Stimulated activated naive CD8-positive, alpha-beta T cell treated with anti-CD3 and anti-CD28 coated beads, Interleukin-15, Interleukin-2, amounts not matched to agents 100 ng/mL and 50 ng/mL, for 24 hours (primary cell): Measurements from ENCODE around the gene ZFY.

Source experiments
- H3K27ac Mint-ChIP-seq: one replicate; pipeline ENCODE4 v1.8.0; 2021; ENCODE audit warnings: mild to moderate bottlenecking, mixed read lengths
- H3K27me3 Mint-ChIP-seq: one replicate; pipeline ENCODE4 v1.8.0; 2021; ENCODE audit warnings: mixed read lengths
- H3K36me3 Mint-ChIP-seq: one replicate; pipeline ENCODE4 v1.8.0; 2021; ENCODE audit warnings: low read depth, mixed read lengths
- H3K4me1 Mint-ChIP-seq: one replicate; pipeline ENCODE4 v1.8.0; 2021; ENCODE audit warnings: low read depth, mixed read lengths
- H3K4me3 Mint-ChIP-seq: one replicate; pipeline ENCODE4 v1.8.0; 2021; ENCODE audit warnings: mild to moderate bottlenecking, mixed read lengths
- H3K9me3 Mint-ChIP-seq: one replicate; pipeline ENCODE4 v1.8.0; 2021; ENCODE audit warnings: mixed read lengths

The ZFY gene

DNA sequence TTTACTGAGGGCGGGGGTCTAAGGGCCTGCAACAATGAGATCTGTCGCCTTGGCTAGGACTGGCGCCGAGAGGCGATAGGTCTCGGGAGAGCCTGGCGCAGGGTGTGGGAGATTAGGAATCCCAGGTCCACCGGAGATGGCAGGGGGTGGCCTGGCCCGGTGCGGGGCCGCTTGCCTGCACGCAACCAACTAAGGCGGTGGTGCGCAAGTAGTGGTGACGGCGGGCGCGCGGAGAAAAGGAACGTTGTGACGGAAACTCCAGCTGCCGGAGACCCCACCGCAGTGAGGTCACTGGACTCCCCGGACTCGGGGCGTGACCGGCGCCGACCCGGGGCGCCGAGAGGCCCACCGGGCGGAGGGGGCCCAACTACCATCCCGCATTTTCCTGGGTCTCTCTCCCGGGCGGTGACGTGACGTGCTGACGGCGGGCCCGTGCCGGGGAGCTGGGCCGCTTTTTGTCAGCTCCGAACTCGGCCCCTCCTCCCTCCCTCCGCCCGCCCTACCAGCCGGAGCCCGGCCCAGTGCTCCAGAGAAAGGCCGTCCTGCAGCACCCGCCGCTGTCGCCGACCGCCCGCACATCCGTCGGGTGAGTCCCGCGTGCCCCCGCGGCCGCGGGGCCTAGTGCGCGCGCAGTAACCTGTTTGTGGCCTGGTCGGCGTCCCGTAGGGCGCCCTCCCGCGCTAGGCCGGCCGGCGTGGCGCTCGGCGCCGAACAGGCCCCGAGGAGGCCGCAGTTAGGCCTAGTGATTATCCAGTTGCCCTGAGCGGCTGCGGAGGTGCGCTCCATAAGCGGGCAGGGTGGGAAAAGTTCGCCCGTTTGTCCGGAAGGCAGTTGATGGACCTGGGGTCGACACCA, at the start of gene ZFY:
Gene ZFY, plus strand, starts transcription at position 521 of the 855 bp plus-strand sequence. CDS start 18,556 bp downstream, outside the sequence.
- peak within 1 kb of the TSS; percentile 89 for H3K4me3 Mint-ChIP-seq
- no peaks in the 10 kb centered on the region for H3K9me3 Mint-ChIP-seq
- H3K4me1 Mint-ChIP-seq: peaks cover 41% of the 10 kb centered on the region
- H3K27me3 Mint-ChIP-seq: no peaks in the 10 kb centered on the region
- H3K36me3 Mint-ChIP-seq: peaks cover 20% of the 10 kb centered on the region
- H3K27ac Mint-ChIP-seq: peak within 1 kb of the TSS; percentile 97

DNA sequence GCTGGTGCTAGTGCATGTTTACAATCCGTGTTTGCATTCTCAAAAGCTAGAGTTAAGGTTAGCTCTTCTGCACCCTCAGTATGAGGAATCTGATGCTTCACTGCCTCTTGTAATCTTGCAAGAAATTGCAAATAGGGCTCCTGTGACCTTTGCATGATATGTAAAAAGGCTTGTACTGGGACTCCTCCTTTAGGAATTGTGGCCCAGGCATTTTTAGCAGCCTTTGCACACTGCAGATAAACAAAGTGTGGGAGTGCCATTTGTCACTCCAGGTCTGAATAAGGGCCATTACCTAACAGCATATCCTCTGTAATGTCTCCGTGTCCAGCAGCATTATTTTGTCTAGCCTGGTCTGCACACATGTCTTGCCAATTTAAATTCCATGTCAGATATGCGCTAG, 49.3 kb upstream of the ZFY start:
- Mint-ChIP-seq H3K9me3 (no peaks in the 10 kb centered on the region), H3K27ac (no peak overlapping the region), H3K27me3 (no peaks in the 10 kb centered on the region), H3K36me3 (no peaks in the 10 kb centered on the region), H3K4me3 (no peak overlapping the region), H3K4me1 (peaks cover 16% of the 10 kb centered on the region)

- peak overlapping the region; percentile 93 for H3K27ac Mint-ChIP-seq
- H3K36me3 Mint-ChIP-seq: no peaks in the 10 kb centered on the region
- H3K9me3 Mint-ChIP-seq: no peaks in the 10 kb centered on the region
- peaks cover 16% of the 10 kb centered on the region for H3K4me1 Mint-ChIP-seq
- H3K4me3 Mint-ChIP-seq: peak overlapping the region; percentile 56
- H3K27me3 Mint-ChIP-seq: no peaks in the 10 kb centered on the region
Measured at GRCh38 chrY:2887386-2887785, 47.8 kb upstream of the ZFY start.

DNA sequence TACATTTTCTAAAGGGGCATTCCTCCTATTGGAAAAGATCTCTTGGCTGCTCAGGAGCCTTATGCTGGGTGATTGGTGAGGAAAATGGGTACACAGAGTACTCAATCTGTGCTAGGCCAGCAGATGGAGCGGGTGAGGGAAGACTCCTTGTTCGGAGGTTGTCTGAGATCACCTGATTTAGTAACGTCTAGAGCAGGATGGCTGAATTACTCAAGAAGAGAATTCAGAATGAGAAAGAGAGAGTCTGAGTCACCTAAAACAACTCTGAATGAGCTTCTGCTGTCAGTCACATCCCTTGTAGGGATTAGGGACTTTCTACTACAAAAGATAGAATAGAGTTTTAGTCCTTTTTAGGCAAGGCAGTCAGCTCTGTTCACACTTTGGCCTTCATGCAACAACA, 47.2 kb upstream of the ZFY start:
- Mint-ChIP-seq H3K9me3 (no peaks in the 10 kb centered on the region), H3K36me3 (no peaks in the 10 kb centered on the region), H3K27me3 (no peaks in the 10 kb centered on the region), H3K27ac (peak overlapping the region; percentile 93), H3K4me1 (peaks cover 16% of the 10 kb centered on the region), H3K4me3 (peak overlapping the region; percentile 56)

DNA sequence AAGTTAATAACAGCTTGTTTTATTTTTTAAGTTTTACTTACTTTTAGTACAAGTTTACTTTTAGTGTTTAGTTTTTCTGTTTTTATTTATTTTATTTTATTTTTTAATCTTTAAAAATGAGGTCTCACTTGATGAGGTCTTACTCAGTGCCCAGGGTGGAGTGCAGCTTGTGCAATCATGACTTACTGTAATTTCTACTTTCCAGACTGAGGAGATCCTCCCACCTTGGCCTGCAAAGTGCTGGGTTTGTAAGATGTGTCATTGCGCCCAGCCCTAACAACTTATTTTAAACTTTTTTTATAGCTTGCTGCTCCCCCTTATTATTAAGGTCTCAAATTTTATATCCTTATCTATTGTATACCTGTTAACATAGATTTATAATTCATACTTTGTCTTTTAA, 41.7 kb upstream of the ZFY start:
- H3K4me3 Mint-ChIP-seq: no peak overlapping the region
- H3K9me3 Mint-ChIP-seq: no peaks in the 10 kb centered on the region

DNA sequence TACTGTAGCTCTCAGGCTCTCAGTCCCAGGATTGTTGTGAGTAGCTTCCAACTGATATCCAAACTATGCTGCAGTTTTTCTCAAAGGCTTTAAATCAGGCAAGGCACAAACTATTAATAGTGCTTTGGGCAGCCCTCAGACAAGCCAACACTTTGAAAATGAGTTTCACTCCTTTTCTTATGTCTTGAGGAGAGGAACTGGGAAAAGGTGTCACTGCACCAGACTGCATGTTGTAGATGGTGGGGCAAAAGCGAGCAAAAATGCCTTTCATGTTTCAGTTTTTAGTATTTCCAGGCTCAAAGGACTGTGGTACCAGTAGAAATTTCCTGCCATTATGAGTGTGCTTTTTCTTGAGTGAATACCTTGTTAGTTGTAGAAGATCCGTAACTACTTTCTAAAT, 39.1 kb upstream of the ZFY start:
- Mint-ChIP-seq H3K27ac (no peak overlapping the region), H3K4me3 (no peak overlapping the region), H3K9me3 (no peaks in the 10 kb centered on the region), H3K27me3 (no peaks in the 10 kb centered on the region), H3K4me1 (no peaks in the 10 kb centered on the region), H3K36me3 (no peaks in the 10 kb centered on the region)

More for the DNA sequence above, 41.7 kb upstream of the ZFY start:
- no peak overlapping the region for H3K27ac Mint-ChIP-seq
- H3K27me3 Mint-ChIP-seq: no peaks in the 10 kb centered on the region
- peaks cover 2% of the 10 kb centered on the region for H3K4me1 Mint-ChIP-seq
- H3K36me3 Mint-ChIP-seq: no peaks in the 10 kb centered on the region

DNA sequence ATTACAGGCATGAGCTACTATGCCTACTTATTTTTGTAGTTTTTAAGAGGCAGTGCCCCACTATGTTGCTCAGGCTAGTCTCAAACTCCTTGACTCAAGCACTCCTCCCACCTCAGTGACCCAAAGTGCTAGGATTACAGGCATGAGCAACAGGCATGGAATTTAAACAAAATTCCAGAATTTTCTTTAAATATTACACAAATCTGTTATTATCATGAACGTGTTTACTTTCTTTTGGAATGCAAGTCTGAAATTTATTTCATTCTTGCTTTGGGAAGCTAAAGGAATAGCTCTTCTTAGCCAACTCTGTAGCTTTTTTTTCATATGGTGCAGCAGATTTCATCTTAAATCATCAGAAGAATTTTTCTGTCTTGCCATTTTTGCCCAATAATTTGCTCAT, 27.8 kb upstream of the ZFY start:
- Mint-ChIP-seq H3K4me3 (no peak overlapping the region), H3K4me1 (no peaks in the 10 kb centered on the region), H3K27me3 (no peaks in the 10 kb centered on the region), H3K9me3 (peaks cover 6% of the 10 kb centered on the region), H3K27ac (no peak overlapping the region), H3K36me3 (no peaks in the 10 kb centered on the region)

GRCh38 chrY:2913066-2913815, 21.9 kb upstream of the ZFY start:
- Mint-ChIP-seq H3K9me3 (peaks cover 8% of the 10 kb centered on the region), H3K36me3 (no peaks in the 10 kb centered on the region), H3K4me3 (no peak overlapping the region), H3K4me1 (peaks cover 8% of the 10 kb centered on the region), H3K27me3 (no peaks in the 10 kb centered on the region), H3K27ac (peak overlapping the region; percentile 52)

DNA sequence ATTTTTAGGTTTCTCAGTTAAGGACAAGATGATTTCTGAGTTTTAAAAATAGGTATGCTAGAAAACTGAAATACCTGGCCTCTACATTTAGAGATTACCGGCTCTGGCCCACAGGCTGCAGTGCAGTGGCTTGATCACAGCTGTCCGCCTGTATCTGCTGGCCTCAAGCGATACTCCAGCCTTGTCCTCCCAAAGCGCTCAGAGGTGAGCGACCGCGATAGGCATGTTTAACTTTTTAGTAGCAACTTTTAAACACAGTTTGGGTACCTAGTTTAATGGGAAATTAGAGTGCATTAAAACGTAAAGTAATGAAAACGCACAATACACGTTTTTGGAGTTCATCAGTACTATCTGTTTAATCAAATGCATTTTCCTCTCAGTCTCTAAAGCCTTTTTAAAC, 1.1 kb upstream of the ZFY start:
- Mint-ChIP-seq H3K4me3 (peak overlapping the region; percentile 83), H3K9me3 (no peaks in the 10 kb centered on the region), H3K27ac (peak overlapping the region; percentile 94), H3K27me3 (no peaks in the 10 kb centered on the region), H3K36me3 (peaks cover 19% of the 10 kb centered on the region), H3K4me1 (peaks cover 30% of the 10 kb centered on the region)

DNA sequence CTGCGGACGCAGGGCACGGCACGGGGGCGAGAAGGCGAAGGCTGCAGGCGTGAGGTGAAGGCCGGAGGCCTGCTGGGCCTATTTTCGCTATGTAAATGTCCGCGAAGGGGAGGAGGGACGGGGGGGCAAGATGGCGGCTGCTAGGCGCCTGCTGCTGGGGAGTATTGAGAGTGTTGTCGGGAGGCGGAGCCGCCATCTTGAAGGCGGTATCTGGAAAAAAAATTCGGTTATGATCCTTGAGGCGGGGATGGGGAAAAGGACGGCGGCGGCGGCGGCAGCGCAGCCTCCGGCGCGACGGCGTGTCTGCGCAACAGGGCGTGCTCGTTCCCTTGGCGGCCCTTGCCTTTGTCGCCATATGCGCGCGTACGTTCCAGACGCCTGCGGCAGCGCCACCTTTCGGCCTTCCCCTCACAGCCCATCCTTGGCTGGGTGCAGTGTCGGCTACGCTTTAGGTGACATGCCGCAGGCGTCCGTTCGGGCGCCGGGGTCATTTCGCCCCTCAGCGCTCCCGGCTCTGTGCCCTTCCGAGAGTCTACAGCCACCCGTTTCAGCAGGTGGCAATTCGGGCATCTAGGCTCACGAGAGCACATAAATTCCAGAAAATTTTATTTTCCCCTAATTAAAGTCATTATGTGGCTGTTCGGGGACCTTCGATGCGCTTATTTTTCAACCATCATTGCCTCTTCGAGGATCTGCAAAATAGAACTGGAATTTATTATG, 695 bp downstream of the ZFY start:
- peaks cover 20% of the 10 kb centered on the region for H3K36me3 Mint-ChIP-seq
- no peaks in the 10 kb centered on the region for H3K27me3 Mint-ChIP-seq
- H3K9me3 Mint-ChIP-seq: no peaks in the 10 kb centered on the region
- H3K4me3 Mint-ChIP-seq: peak overlapping the region; percentile 89
- H3K4me1 Mint-ChIP-seq: peaks cover 45% of the 10 kb centered on the region
- H3K27ac Mint-ChIP-seq: peak overlapping the region; percentile 97

- H3K36me3 Mint-ChIP-seq: peaks cover 20% of the 10 kb centered on the region
- peak overlapping the region; percentile 89 for H3K4me3 Mint-ChIP-seq
- no peaks in the 10 kb centered on the region for H3K27me3 Mint-ChIP-seq
- H3K27ac Mint-ChIP-seq: peak overlapping the region; percentile 97
- H3K4me1 Mint-ChIP-seq: peaks cover 45% of the 10 kb centered on the region
- no peaks in the 10 kb centered on the region for H3K9me3 Mint-ChIP-seq
Measured at GRCh38 chrY:2936436-2936750, 1.2 kb downstream of the ZFY start.

GRCh38 chrY:2937149-2937548, 2.0 kb downstream of the ZFY start:
- peaks cover 16% of the 10 kb centered on the region for H3K36me3 Mint-ChIP-seq
- peaks cover 45% of the 10 kb centered on the region for H3K4me1 Mint-ChIP-seq
- peak overlapping the region; percentile 89 for H3K4me3 Mint-ChIP-seq
- peak overlapping the region; percentile 97 for H3K27ac Mint-ChIP-seq
- no peaks in the 10 kb centered on the region for H3K9me3 Mint-ChIP-seq
- H3K27me3 Mint-ChIP-seq: no peaks in the 10 kb centered on the region

DNA sequence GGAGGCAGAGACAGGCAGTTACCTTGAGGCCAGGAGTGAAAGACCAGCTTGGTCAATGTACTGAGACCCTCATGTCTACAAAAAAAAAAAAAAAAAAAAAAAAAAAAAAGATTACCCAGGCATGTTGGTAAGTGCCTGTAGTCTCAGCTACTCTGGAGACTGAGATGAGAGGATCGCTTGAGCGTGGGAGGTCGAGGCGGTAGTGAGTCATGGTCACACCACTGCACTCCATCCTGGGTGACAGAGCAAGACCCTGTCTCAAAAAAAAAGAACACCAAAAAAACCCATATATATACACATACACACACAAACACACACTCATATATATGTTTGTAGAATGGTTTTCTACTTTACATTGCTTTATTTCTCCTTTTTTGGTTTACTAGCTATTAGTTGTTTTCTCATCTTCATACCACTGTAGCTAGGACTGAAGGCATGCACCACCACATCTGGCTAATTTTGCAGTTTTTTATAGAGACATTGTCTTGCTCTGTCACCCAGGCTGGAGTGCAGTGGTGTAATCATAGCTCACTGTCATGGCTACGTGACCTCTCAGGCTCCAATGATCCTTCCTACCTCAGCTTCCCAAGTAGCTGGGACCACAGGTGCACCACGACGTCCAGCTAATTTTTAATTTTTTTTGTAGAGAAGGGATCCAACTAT, 14.5 kb downstream of the ZFY start:
- Mint-ChIP-seq H3K4me3 (no peak overlapping the region), H3K27ac (no peak overlapping the region), H3K27me3 (no peaks in the 10 kb centered on the region), H3K4me1 (peaks cover 56% of the 10 kb centered on the region), H3K36me3 (peaks cover 12% of the 10 kb centered on the region), H3K9me3 (no peaks in the 10 kb centered on the region)

- H3K9me3 Mint-ChIP-seq: no peaks in the 10 kb centered on the region
- H3K27ac Mint-ChIP-seq: no peak overlapping the region
- no peak overlapping the region for H3K4me3 Mint-ChIP-seq
- no peaks in the 10 kb centered on the region for H3K27me3 Mint-ChIP-seq
- peaks cover 21% of the 10 kb centered on the region for H3K36me3 Mint-ChIP-seq
- H3K4me1 Mint-ChIP-seq: peaks cover 59% of the 10 kb centered on the region
Measured at GRCh38 chrY:2950655-2951054, 15.5 kb downstream of the ZFY start.
